ENCODE data around the gene ACTR10. TPM values are rescaled to one million over a fixed set of nuclear protein-coding genes. Genes with fewer than 3 reads are reported as not detected.

The ACTR10 gene
- total RNA-seq, 2 donors from 2014 or later = 63.2 to 105 TPM

DNA sequence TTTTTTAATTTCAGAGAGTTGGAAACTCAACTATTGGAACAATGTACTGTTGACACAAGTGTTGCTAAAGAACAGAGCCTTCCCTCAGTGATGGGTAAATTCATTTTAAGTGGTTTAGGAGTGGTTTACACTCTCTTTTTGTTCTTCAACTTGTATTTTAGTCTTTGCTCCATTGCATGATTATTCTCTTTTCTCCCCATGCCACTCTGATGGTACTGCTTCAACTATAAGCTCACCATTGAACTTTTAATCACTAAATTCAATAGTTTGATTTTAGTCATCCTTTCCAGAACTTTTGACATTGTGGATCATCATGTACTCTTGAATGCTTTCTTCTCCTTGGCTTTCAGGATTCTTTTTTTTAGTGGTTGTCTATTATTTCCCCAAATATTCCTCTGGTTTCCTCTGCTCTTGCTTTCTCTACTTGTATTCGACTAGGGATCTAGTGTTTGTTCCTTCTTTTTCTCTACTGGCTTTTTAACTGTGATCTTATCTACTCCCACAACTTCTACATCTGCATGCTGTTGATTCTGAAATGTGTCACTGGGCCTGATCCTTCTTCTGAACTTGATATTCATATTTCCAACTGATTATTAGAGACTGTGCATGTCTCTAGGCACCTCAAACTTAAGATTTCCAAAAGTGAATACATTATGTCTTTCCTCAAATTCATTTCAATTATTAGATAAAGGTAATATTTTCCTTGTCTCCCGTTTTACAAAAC is 15.4 kb downstream of the ACTR10 start:
- 88% methylated on average over 2 of the region's 2 CpGs for WGBS
- no peak for DNase-seq (ENCODE audit: low spot score)
- TF ChIP-seq, protein P1, sequence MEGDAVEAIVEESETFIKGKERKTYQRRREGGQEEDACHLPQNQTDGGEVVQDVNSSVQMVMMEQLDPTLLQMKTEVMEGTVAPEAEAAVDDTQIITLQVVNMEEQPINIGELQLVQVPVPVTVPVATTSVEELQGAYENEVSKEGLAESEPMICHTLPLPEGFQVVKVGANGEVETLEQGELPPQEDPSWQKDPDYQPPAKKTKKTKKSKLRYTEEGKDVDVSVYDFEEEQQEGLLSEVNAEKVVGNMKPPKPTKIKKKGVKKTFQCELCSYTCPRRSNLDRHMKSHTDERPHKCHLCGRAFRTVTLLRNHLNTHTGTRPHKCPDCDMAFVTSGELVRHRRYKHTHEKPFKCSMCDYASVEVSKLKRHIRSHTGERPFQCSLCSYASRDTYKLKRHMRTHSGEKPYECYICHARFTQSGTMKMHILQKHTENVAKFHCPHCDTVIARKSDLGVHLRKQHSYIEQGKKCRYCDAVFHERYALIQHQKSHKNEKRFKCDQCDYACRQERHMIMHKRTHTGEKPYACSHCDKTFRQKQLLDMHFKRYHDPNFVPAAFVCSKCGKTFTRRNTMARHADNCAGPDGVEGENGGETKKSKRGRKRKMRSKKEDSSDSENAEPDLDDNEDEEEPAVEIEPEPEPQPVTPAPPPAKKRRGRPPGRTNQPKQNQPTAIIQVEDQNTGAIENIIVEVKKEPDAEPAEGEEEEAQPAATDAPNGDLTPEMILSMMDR (IDR thresholded peaks at IDR 0.05) = no peak
- TF ChIP-seq POLR2AphosphoS5 (IDR thresholded peaks at IDR 0.05) = no peak
- no peak for TF ChIP-seq POLR2A (IDR thresholded peaks at IDR 0.05)
- Histone ChIP-seq H3K9me3 (no peaks in the 10 kb centered on the region), H3K4me3 (no peak overlapping the region), H3K27ac (no peak overlapping the region), H3K27me3 (replicated peaks; ENCODE audit: insufficient read depth) (no peaks in the 10 kb centered on the region), H3K36me3 (peaks cover 0 to 6% of the 10 kb centered on the region in 2 donors), H3K4me1 (replicated peaks) (no peaks in the 10 kb centered on the region)
- intact Hi-C loops (cut with DNase I) = no loop called here

DNA sequence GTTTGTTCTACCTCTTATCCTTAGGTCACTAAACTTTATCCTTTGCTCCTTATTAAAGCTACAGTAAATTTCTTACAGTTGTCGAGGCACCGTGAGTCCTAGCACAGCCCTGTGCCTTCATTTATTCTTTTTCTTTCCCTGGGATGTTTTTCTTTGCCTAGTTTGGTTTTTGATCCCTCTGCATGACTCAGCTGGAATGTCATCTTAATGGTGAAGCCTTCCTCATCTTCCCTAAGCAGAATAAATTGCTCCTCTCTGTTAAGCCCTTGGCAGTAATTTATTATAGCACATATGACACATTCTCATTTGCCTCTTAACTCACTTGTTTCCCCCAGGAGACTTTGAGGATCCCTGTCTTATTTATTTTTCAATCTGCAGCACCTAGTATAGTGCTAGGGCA is 16.6 kb downstream of the ACTR10 start:
- TF ChIP-seq POLR2A (IDR thresholded peaks at IDR 0.05) = no peak
- TF ChIP-seq, protein P1 (IDR thresholded peaks at IDR 0.05) = no peak
- TF ChIP-seq POLR2AphosphoS5 (IDR thresholded peaks at IDR 0.05) = no peak
- no peak for DNase-seq (ENCODE audit: low spot score)
- intact Hi-C loops (cut with DNase I) = no loop called here
- H3K27ac ChIP-seq = no peak overlapping the region
- no peaks in the 10 kb centered on the region for H3K27me3 ChIP-seq (replicated peaks; ENCODE audit: insufficient read depth)
- no peaks in the 10 kb centered on the region for H3K9me3 ChIP-seq
- H3K4me3 ChIP-seq = no peak overlapping the region
- WGBS = 75% methylated on average over 2 of the region's 2 CpGs
- peaks cover 0 to 6% of the 10 kb centered on the region in 2 donors for H3K36me3 ChIP-seq
- H3K4me1 ChIP-seq (replicated peaks) = no peaks in the 10 kb centered on the region

DNA sequence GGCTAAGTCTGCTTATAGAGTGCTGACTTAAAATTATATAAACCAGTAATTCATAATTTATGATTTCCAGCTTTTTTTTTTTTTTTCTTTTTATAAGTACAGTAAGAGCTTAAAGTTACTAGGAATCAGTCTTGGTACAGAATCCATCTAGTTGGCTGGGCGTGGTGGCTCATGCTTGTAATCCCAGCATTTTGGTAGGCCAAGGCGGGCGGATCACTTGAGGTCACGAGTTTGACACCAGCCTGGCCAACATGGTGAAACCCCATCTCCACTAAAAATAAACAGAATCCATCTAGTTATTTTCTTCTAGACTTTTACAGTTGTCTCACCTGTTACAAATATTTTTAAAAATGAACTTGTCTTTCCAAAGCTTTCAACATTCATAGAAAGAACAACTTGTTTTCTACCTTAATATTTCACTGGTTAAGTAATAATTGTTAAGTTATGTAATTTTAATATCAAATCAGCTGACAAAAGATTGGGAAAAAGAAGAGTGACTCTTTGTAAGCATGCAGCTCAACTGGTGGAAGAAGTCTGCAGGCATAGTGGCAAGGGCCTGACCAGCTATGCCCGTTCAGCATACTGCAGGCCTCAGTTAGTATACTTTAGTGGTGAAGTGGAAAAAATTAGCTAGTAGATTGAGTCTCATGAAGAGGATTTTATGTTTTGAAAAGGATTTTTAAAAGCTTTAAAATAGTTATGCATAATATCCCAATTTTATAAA is 27.3 kb downstream of the ACTR10 start:
- Histone ChIP-seq H3K27ac (no peak overlapping the region), H3K36me3 (no peaks in the 10 kb centered on the region), H3K4me3 (no peak overlapping the region), H3K27me3 (replicated peaks; ENCODE audit: insufficient read depth) (no peaks in the 10 kb centered on the region), H3K9me3 (no peaks in the 10 kb centered on the region), H3K4me1 (replicated peaks) (no peaks in the 10 kb centered on the region)
- 91% methylated on average over 5 of the region's 5 CpGs for WGBS
- DNase-seq (ENCODE audit: low spot score) = no peak
- TF ChIP-seq, protein P1 (IDR thresholded peaks at IDR 0.05) = no peak
- TF ChIP-seq POLR2AphosphoS5 (IDR thresholded peaks at IDR 0.05) = no peak
- TF ChIP-seq POLR2A (IDR thresholded peaks at IDR 0.05) = no peak
- intact Hi-C loops (cut with DNase I) = no loop called here

DNA sequence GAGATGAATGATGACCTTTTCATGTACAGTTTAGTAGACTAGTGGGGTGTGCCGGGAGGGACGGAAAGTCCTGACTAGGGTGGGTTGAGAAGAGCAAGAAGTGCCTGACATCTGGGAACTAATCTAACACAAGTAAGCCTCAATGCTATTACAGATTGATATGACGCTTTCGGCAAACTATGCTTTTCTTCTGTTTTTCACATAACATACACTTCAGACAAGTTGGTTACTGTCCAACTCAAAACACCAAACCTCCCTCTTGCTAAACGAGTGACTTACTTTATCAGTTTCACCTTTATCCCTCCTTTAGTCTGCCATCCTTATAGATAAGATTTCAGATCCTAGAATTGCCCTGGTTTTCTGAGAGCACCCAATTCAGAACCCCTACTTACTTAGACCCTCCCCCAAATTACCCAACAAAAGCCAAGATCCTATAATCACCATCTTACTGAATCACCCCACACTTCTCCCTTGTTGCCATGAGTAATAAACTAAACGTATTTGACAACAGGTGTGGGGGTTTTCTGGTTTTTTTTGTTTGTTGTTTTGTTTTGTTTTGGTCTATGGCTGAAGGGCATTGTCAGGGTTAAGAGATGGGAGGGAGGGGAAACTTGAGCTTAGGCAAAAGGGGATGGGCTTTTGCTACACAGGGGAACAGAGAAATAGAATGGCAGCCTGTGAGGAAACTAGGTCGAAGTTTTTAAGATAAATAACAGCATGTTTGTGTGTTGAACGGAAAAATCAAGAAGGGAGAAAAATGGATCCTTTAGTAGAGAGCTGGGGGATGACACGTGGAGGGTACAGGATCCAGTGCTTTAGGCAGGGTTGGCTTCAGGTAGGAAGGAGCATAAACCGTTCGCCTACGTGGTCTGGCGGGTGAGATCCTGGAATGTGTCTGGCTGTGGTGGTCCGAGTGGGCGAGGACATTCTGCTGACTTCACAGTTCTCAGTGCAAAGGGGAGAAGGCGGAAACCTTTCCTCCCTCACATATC is 38.6 kb downstream of the ACTR10 start:
- intact Hi-C loops (cut with DNase I) = no loop called here
- no peak for DNase-seq (ENCODE audit: low spot score)
- WGBS = 28% methylated on average over 16 of the region's 16 CpGs
- no peaks in the 10 kb centered on the region for H3K36me3 ChIP-seq
- no peaks in the 10 kb centered on the region for H3K4me1 ChIP-seq (replicated peaks)
- TF ChIP-seq POLR2A (IDR thresholded peaks at IDR 0.05) (no peak), POLR2AphosphoS5 (IDR thresholded peaks at IDR 0.05) (no peak)
- TF ChIP-seq, protein P1 (IDR thresholded peaks at IDR 0.05) = no peak
- H3K27me3 ChIP-seq (replicated peaks; ENCODE audit: insufficient read depth) = no peaks in the 10 kb centered on the region
- peak overlapping the region; percentile 39 for H3K4me3 ChIP-seq
- H3K27ac ChIP-seq = peak overlapping the region; percentile 83 to 86
- no peaks in the 10 kb centered on the region for H3K9me3 ChIP-seq
